ENCODE results near the gene PNLDC1.

DNA sequence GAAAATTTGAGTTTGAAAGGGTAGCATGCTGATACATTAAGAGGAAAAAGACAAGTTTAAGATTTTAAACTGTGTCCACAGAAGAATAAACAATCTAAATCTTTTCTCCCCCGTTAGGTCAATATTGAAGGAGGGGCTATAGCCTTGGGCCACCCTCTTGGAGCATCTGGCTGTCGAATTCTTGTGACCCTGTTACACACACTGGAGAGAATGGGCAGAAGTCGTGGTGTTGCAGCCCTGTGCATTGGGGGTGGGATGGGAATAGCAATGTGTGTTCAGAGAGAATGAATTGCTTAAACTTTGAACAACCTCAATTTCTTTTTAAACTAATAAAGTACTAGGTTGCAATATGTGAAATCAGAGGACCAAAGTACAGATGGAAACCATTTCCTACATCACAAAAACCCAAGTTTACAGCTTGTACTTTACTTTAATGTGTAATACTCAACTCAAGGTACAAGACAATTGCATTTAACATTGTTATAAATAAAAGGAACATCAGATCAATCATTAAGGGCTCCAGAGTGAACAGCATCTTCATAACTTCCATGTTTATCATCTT, 21.5 kb upstream of the PNLDC1 start:
- no peak for TF ChIP-seq CTCF (conservative IDR thresholded peaks at IDR 0.05)
- TF ChIP-seq EZH2 (IDR thresholded peaks at IDR 0.05; ENCODE audit: low read depth) = no peak

Measured in PC-9 (cell line).